Activated CD8-positive, alpha-beta memory T cell treated with anti-CD3 and anti-CD28 coated beads, Interleukin-2, amount 50 U/mL, for 24 hours (primary cell): ENCODE results near the gene SRM.
"Not testable (repeated sequence)": the region's sequence is repeated elsewhere in the genome, so short reads cannot be mapped to it uniquely, and the experiment has no call there.

Source experiments
- DNase-seq: peaks from one replicate; pipeline ENCODE4 v3.0.0-alpha.2; 2020; ENCODE audit errors: extremely low read depth

The SRM gene

DNA sequence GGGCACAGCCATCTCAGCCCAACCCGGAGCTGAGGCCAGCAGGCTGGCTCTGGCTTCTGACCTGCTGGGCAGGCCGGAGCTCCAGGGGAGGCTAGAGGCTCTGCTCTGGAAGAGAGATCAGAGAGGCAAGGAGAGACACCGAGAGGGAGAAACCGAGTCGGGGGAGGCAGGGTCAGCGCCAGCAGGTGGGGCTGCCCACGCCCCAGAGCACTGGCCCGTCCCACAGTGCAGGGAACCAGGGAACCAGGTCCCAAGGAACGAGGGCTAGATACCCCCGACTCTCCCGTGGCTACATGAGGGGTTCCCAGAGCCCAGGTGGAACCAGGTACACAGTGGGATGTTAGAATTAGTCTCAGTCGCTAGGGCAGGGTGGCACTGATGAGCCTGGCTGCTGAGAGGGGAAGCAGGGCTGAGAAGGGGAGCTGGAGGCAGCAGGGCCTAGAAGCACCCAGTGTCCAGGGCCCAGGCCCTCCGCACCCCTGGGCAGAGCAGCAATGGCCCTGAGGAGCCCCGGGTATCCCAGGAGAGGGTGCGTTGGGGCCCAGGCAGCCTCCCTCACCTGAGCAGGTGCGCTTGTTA lies 14.9 kb downstream of the SRM start:
- DNase-seq: no peak

DNA sequence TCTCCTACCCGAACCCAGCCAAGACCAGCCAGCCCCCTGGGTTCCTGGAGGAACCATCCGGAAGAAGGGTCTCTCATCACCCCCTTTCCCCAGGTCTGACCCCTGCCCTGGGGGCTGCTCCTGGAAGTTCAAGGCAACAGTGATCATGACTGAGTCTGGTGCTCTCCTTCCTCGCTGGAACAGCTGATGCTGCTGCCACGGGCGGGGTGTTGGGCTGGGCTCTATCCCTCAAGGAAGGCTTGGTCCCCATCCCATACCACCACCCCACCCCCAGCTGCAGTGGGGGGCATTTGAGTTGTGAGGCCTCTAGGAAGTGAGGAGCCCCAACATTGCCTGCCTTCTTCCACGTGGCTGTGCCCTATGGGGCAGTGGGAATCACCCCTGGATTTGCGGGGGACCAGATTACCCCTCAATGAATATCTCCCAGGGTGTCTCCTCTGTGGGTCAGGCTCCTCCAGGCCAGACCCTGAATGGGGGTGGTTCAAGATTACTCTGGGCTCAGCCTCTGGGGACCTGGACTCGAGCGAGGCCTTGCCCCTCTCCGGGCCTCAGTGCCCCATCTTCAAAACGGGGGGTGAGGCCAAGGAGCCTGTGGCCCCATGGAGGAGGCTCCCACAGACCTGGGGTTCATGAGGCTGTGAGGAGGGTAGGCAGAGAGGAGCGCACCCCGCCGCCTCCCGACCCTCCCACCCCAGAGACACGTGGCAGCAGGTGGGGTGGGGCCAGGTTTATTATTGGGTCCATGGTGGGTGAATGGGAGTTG lies 15.6 kb downstream of the SRM start:
- DNase-seq: no peak

DNA sequence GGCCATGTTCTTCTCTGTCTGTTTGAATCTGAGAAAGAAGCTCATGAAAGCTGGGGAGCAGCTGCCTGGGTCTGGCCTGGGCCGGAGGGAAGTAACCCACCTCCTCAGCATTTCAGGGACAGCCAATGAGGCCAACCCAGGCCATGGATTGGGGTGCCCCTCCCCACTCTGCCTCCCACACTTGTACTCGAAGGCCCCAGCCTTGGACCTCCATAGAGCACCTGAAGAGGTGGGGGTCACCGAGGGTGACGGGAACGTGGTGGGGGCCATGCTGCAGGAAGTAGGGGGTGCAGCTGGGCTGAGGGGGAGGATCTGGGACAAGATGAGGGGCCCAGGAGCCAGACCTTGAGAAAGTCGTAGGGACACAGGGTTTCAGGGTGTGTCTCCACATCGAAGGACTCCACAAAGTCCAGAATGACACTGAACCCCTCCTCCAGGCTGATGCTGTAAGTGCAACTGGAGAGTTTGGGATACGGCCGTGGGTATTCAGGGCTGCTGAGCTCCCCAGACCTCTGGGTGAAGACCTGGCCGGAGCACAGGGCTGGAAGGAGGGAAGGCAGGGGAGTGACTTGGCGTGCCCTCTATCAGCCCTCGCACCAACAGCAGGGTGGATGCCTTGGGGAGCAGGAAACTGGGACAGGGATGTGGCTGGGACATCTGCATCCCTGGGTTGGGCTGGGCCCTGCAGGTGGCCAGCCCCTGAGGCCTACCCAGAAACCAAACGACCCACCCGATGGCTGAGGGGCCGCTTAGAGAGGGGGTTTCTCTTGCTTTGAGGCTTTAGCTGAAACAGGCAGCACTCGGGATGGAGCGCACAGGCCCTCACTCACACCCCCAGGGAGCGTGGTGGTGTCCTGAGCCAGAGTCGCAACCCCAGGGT lies 16.6 kb downstream of the SRM start:
- no peak for DNase-seq

DNA sequence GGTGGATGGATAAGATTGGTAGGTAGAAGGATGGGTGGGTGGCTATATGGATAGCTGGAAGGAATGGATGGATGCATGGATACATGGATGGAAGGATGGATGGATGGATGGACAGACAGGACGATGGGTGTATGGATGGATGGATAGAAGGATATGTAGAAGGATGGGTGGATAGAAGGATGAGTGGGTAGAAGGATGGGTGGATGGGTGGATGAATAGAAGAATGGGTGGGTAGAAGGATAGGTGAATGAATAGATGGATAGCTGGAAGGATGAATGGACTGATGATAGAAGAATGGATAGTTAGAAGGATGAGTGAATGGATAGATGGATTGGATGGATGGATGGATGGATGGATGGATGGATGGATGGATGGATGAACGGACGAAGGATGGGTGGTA lies 17.8 kb downstream of the SRM start:
- DNase-seq: no peak

DNA sequence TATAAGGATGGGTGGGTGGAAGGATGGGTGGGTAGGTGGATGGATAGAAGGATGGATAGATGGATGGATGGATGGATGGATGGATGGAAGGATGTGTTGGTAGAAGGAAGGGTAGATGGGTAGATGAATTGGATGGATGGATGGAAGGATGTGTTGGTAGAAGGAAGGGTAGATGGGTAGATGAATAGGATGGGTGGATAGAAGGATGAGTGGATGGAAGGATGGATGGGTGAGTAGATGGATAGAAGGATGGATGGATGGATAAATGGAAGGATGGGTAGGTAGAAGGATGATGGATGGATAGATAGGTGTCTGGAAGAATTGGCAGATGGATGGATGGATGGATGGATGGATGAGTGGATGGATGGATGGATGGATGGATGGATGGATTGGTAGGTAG lies 18.8 kb downstream of the SRM start:
- DNase-seq: no peak

DNA sequence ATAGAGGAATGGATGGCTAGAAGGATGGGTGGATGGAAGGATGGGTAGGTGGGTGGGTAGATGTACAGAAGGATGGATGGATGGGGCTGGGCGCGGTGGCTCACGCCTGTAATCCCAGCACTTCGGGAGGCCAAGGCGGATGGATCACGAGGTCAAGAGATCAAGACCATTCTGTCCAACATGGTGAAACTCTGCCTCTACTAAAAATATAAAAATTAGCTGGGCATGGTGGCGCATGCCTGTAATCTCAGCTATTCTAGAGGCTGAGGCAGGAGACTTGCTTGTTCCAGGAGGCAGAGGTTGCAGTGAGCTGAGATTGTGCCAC lies 19.8 kb downstream of the SRM start:
- DNase-seq: not testable (repeated sequence)

DNA sequence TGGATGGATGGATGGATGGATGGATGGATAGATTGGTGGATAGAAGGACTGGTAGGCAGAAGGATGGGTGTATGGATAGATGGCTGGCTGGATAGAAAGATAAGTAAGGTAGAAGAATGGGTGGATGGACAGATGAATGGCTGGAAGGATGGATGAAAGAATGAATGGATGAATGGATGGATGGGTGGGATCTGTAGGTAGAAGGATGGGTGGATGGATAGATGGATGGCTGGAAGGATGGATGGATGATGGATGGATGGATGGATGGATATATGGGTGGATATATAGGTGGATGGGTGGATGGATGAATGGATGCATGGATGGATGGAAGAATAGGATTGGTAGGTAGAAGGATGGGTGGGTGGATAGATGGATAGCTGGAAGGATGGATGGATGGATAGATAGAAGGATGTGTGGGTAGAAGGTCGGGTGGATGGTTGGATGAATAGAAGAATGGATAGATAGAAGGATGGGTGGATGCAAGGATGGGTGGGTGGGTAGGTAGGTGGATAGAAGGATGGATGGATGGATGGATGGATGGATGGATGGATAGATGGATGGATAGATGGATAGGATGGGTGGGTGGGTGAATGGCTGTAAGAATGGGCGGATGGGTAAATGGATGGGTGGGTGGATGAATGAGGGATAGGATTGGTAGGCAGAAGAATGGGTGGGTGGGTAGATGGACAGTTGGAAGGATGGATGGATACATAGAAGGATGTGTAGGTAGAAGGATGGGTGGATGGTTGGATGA lies 20.3 kb downstream of the SRM start:
- no peak for DNase-seq

DNA sequence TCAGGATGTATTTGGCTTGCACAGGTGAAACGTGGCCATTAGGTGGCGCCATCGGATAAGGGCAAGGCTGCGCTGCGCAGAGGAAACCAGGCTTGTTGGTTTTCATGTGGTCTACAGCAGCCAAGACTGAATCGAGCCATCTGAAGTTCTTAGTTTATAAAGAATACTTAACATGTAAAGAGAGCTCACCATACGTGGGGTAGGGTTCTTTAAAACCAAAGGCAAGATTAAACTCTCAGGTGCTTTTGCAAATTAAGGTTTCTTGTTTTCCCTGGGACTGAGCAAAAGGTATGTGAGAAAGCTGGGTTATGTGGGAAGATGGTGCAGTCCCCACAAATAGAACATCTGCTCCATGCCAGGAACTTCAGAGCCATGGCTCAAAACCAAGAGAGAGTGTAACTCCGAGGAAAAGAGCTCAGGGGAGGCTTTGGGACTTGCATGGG lies 22.1 kb downstream of the SRM start:
- DNase-seq: peak; percentile 73

DNA sequence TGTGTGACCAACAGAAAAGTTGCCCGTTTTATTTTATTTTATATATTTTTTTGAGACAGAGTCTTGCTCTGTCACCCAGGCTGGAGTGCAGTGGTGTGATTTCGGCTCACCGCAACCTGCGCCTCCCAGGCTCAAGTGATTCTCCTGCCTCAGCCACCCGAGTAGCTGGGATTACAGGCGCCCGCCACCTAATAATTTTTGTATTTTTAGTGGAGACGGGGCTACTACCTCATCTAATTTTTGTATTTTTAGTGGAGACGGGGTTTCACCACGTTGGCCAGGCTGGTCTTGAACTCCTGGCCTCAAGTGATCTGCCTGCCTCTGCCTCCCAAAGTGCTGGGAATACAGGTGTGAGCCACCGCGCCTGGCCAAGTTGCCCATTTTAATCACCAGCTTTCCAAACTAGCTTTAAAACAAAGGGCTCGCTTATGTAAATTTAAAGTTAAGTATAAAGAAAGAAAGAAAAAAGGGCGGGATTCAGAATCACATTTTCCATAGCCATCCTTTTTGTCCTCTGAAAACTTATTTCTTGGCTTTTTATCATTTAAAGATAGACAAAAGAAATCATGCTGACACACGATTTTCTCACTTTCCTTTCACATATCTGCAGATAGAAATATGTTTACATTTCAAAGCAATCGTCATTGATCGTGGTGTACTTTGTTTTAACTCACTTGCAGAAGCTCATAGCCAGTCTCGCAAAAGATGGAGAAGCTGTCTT lies 22.6 kb downstream of the SRM start:
- not testable (repeated sequence) for DNase-seq

DNA sequence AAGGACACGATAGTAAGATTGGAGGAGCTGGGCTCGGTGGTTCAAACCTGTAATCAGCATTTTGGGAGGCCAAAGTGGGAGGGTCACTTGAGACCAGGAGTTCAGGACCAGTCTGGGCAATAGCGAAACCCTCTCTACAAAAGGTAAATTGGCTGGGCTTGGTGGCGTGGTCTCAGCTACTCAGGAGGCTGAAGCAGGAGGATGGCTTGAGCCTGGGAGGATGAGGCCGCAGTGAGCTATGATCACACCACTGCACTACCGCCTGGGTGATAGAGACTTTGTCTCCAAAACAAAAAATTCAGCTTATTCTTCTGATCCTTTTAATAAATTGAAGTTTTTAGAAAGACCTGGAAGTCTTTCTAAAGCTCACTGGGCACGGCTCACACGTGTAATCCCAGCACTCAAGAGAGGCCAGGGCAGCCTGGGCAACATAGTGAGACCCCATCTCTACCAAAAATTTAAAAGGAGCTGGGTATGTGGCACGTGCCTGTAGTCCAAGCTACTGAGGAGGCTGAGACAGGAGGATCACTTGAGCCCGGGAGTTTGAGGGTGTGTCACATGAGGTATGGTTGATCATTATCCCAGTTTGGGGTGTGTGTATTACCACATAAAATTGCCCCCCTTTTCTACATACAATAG lies 28.1 kb downstream of the SRM start:
- DNase-seq: no peak

DNA sequence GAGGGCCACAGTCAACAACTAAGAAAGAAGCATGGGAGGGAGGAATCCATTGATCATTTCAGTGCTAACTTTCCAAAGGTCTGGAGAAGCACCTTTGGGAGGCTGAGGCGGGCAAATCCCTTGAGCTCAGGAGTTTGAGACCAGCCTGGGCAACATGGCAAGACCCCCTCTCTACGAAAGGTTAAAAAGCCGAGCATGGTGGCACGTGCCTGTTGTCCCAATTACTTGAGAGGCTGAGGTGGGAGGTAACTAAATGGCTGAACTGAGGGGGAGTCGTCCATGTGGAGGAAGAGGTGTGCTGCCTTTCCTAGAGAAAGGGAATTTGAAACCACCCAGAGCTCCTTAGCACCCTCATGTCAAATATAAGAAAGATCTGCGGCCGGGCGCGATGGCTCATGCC lies 29.0 kb downstream of the SRM start:
- DNase-seq: no peak

DNA sequence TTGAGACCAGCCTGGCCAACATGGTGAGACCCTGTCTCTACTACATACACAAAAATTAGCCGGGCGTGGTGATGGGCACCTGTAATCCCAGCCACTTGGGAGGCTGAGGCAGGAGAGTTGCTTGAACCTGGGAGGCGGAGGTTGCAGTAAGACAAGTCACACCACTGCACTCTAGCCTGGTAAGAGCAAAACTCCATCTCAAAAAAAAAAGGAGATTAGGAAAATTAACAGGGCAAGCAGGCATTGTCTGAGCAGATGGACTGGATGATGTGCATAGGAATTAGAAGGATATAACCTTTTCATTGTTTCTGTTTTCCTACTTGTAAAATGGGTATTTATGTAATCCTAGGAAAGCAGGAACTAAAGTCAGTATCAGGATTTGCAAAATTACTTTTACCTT lies 31.8 kb downstream of the SRM start:
- DNase-seq: no peak

DNA sequence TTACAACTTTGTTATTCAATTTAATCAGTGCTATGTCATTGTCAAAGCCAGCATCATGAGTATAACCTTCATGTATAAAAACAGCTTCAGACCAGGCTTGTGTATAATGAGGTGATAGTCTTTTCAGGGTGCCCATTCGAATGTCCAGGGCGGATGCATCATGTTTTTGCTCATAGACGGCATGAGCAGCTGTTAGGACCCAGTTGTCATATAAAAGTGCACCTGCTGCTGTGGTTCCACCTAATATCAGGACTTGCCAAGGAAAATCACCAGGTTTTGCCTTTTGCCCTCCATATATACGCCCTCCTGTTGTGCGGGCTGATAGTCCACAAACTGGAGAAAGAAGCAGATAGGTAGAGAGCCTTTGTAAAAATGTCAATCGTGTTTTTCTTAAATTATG lies 32.5 kb downstream of the SRM start:
- no peak for DNase-seq

DNA sequence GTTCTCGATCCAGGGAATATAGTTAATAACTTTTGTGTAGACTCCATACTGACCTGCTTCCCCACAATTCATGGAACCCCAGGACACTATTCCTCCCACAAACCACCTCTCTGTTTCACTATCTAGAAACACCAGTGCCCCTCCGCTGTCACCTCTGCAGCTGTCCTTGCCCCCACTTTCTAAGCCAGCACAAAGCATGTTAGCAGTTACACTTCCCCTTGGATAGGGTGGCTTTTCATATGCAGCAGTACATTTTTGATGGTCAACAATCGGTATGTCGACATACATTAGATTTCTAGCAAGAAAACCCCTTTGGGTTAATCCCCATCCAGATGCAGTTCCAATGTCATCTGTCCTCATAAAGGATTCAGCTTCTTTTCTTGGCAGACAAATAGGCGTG lies 32.9 kb downstream of the SRM start:
- DNase-seq: no peak

DNA sequence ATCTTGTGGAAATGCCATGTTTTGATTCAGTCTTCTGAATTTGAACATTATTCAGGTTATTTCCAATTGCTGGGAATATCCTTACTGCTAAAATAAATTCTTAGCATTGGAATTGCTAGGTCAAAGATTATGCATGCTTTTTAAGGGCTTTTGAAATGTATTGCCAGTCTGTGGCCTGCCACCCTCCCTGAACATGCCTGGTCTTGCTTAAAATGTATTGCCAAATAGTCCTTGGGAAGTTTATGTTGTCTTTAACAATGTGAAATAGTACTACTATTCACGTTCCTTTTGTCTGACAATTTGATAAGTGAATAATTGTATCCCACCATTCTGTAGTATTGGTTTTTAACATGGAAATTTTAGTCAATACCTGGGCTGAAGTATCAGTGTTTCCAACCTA lies 33.8 kb downstream of the SRM start:
- DNase-seq: no peak

DNA sequence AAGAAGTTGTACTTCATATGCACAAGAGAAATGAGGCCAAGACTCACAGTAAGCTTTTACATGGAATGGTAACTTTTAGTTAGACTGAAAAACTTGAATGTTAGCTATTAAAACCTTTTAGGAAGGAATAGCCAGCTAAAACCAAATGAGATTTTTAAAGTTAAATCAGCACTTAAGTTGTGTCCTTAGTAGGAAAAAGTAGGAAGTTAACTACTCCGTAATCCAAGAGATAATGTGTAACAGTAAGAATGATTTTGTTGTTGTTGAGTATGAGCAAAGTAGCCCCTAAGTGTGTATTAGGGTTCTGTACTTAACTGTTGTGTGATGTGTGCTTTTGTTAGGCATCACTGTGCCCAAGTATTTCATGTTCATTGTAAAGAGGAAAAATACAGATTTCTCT lies 34.2 kb downstream of the SRM start:
- DNase-seq: no peak

DNA sequence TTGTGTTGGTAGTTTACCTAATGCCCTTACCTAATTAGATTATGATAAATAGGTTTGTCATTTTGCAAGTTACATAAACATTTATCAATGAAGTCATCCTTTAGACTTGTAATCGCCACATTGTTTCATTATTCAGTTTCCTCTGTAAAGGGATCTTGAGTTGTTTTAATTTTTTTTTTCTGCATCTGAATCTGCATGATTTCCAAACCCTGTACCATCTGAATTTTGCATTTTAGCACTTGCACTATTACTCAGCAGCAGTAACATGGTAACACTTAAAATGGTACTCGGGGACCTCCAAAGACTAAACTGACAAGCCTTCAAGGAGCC lies 35.0 kb downstream of the SRM start:
- DNase-seq: no peak

DNA sequence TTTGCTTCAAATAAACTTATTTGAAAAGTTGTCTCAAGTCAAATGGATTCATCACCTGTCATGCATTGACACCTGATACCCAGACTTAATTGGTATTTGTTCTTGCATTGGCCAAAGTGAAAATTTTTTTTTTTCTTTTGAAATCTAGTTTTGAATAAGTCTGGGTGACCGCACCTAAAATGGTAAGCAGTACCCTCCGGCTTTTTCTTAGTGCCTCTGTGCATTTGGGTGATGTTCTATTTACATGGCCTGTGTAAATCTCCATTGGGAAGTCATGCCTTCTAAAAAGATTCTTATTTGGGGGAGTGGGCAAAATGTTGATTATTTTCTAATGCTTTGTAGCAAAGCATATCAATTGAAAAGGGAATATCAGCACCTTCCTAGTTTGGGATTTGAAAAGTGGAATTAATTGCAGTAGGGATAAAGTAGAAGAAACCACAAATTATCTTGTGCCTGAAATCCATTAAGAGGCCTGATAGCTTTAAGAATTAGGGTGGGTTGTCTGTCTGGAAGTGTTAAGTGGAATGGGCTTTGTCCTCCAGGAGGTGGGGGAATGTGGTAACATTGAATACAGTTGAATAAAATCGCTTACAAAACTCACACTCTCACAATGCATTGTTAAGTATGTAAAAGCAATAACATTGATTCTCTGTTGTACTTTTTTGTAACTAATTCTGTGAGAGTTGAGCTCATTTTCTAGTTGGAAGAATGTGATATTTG lies 35.5 kb downstream of the SRM start:
- DNase-seq: no peak

DNA sequence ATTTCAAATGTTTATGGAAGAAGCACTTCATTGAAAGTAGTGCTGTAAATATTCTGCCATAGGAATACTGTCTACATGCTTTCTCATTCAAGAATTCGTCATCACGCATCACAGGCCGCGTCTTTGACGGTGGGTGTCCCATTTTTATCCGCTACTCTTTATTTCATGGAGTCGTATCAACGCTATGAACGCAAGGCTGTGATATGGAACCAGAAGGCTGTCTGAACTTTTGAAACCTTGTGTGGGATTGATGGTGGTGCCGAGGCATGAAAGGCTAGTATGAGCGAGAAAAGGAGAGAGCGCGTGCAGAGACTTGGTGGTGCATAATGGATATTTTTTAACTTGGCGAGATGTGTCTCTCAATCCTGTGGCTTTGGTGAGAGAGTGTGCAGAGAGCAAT lies 36.6 kb downstream of the SRM start:
- DNase-seq: no peak

DNA sequence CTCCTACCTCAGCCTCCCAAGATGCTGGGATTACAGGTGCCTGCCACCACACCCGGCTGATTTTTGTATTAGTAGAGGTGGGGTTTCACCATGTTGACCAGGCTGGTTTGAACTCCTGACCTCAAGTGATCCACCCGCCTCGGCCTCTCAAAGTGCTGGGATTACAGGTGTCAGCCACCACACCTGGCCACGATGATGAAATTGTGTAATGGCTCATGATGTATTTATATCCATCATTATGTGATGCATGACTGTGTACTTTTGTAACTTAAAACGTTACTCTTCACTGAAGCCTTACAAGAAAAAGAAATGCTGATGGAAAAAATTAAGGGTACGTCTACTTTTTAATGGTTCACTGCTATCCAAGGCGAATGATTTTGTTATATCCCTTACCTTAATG lies 39.8 kb downstream of the SRM start:
- DNase-seq: no peak

DNA sequence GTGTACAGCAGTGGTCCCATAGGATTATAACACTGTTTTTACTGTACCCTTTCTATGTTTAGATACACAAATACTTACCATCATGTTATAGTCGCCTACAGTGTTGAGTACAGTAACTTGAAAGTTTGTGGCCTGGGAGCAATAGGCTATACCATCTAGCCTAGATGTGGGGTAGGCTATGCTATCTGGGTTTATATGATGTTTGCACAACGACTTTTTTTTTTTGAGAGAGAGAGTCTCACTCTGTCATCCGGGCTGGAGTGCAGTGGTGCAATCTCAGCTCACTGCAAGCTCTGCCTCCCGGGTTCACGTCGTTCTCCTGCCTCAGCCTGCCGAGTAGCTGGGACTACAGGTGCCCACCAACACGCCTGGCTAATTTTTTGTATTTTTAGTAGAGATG lies 40.5 kb downstream of the SRM start:
- not testable (repeated sequence) for DNase-seq
